ENCODE measurements around the gene MLH3.
"Not testable (repeated sequence)": the region's sequence is repeated elsewhere in the genome, so short reads cannot be mapped to it uniquely, and the experiment has no call there.

Gene MLH3

DNA sequence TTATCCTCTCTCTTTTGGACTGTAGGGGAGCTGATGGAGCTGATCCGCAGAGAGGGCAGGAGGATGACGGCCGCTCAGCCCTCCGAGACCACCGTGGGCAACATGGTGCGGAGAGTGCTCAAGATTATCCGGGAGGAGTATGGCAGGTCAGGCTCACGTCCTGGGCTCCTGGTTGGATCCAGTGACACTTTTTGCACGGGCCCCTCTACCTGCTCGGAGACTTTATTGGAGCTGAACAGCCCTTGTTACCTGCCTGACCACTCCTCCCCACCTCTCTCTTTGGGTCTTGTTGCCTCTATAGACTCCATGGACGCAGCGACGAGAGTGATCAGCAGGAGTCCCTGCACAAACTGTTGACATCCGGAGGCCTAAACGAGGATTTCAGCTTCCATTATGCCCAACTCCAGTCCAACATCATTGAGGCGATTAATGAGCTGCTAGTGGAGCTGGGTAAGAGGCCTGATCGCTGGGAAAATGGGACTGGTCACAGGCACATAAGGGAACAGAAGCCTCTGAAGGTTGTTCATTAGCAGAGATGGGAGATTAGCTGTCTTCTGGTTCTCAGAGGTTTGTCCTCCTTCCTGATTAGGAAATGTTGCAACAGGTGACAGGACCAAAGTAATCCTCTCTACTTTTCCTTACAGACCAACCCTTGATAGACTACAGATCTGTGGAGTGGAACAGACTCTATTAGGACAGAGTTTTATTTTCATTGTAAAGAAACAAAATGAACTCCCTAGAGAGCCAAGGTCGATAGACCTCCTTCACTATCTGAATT, 47.8 kb downstream of the MLH3 start:
- H3K9ac ChIP-seq (ENCODE audit: low read depth, low read length): peak overlapping the region; percentile 92
- H3K27me3 ChIP-seq (ENCODE audit: control insufficient read depth, insufficient read depth, low read length): no peaks in the 10 kb centered on the region
- peak overlapping the region; percentile 93 for H3K4me3 ChIP-seq (ENCODE audit: low read length)
- peaks cover 31% of the 10 kb centered on the region for H3K36me3 ChIP-seq (ENCODE audit: insufficient read depth, low read length)
- H3K9me3 ChIP-seq (replicated peaks; ENCODE audit: low read length): no peaks in the 10 kb centered on the region
- peaks cover 17% of the 10 kb centered on the region for H3K4me1 ChIP-seq (ENCODE audit: control insufficient read depth, insufficient read depth, low read length)
- H3K4me2 ChIP-seq (ENCODE audit: low read length): peak overlapping the region; percentile 89

DNA sequence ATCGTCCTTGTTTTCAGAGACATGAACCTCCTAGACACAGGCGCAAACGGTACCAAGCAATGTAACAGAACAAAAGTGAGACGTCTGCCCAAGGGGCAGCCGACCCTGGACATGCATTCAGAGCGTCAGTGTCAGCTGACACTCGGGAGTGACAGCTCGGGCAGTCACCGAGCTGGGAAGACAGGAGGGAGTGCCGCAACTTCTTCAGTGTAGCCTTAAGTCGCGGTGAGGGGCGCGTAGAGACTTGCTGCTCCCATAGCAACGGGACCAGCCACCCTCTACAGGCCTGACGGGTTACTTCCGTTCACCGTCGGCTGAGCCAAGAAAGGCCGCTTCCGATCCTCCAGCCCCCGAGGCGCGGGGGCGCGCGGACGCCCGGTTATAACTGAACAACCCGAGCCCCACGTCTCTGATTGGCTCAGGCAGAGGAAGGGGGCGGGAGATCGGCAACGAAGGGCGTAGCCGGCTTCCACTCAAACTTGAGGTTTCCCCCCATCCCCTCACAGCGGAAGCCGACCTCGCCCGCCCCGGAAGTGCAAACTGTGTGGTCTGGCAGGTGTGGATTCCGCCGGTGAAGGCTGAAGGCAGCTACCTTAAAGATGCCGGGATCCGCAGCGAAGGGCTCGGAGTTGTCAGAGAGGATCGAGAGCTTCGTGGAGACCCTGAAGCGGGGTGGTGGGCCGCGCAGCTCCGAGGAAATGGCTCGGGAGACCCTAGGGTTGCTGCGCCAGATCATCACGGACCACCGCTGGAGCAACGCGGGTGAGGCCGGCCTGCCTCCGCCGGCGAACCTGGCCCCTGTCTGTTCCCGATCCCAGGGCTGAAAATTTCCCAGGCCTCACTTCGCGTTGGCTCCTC, 48.6 kb downstream of the MLH3 start, which contains the start of gene EIF2B2:
TSS of gene EIF2B2 (plus strand) at position 530 of the 858 bp plus-strand sequence. CDS start at position 600, 70 bp downstream.
- Histone ChIP-seq H3K4me2 (ENCODE audit: low read length) (peak within 1 kb of the TSS; percentile 89), H3K9ac (ENCODE audit: low read depth, low read length) (peak within 1 kb of the TSS; percentile 92), H3K9me3 (replicated peaks; ENCODE audit: low read length) (no peaks in the 10 kb centered on the region), H3K27me3 (ENCODE audit: control insufficient read depth, insufficient read depth, low read length) (no peaks in the 10 kb centered on the region), H3K36me3 (ENCODE audit: insufficient read depth, low read length) (peaks cover 22% of the 10 kb centered on the region), H3K4me1 (ENCODE audit: control insufficient read depth, insufficient read depth, low read length) (peaks cover 17% of the 10 kb centered on the region), H3K4me3 (ENCODE audit: low read length) (peak within 1 kb of the TSS; percentile 93)

DNA sequence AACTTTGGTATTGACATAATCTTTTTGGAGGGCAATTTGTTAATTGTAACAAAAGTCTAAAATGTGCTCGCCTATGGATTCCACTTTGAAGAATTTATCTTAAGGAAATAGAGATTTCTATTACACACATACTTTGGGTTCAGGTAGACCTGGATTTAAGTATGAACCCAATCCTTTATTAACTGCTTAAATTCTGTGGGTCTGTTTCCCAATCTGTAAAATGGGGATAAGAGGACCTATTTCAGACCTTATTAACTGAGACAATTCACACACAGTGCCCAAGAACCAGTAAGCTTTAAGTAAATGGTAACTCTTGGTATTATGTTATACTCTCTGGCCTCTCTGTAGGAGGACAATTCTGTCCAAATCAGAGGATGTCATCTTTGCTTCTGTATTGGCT, 49.4 kb downstream of the MLH3 start:
- Histone ChIP-seq H3K4me3 (ENCODE audit: low read length) (peak overlapping the region; percentile 93), H3K4me1 (ENCODE audit: control insufficient read depth, insufficient read depth, low read length) (peaks cover 17% of the 10 kb centered on the region), H3K9me3 (replicated peaks; ENCODE audit: low read length) (no peaks in the 10 kb centered on the region), H3K9ac (ENCODE audit: low read depth, low read length) (peak overlapping the region; percentile 92), H3K4me2 (ENCODE audit: low read length) (peak overlapping the region; percentile 89), H3K27me3 (ENCODE audit: control insufficient read depth, insufficient read depth, low read length) (no peaks in the 10 kb centered on the region), H3K36me3 (ENCODE audit: insufficient read depth, low read length) (peaks cover 15% of the 10 kb centered on the region)

DNA sequence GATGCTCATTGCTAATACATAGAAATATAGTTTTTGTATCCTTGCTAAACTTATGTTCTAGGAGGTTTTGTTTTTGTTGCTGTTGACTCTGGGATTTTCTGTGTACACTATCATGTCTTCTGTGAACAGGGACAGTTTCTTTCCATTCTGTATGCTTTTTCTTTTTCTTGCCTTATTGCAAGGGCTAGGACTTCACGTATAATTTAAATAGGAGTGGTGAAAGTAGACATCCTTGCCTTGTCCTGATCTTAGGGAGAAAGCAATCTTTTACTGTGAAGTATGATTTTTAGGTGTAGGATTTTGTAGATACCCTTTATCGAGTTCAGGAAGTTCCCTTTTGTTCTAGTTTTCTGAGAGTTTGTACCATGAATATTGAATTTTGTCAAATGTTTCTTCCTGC, 50.0 kb downstream of the MLH3 start:
- no peak overlapping the region for H3K4me2 ChIP-seq (ENCODE audit: low read length)
- peaks cover 9% of the 10 kb centered on the region for H3K36me3 ChIP-seq (ENCODE audit: insufficient read depth, low read length)
- H3K9ac ChIP-seq (ENCODE audit: low read depth, low read length): no peak overlapping the region
- H3K4me3 ChIP-seq (ENCODE audit: low read length): no peak overlapping the region
- peaks cover 17% of the 10 kb centered on the region for H3K4me1 ChIP-seq (ENCODE audit: control insufficient read depth, insufficient read depth, low read length)
- no peaks in the 10 kb centered on the region for H3K9me3 ChIP-seq (replicated peaks; ENCODE audit: low read length)
- no peaks in the 10 kb centered on the region for H3K27me3 ChIP-seq (ENCODE audit: control insufficient read depth, insufficient read depth, low read length)

DNA sequence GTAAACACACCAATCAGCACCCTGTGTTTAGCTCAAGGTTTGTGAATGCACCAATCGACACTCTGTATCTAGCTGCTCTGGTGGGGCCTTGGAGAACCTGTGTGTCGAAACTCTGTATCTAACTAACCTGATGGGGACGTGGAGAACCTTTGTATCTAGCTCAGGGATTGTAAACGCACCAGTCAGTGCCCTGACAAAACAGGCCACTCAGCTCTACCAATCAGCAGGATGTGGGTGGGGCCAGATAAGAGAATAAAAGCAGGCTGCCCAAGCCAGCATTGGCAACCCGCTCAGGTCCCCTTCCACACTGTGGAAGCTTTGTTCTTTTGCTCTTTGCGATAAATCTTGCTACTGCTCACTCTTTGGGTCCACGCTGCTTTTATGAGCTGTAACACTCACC, 55.5 kb downstream of the MLH3 start:
- not testable (repeated sequence) for H3K4me3 ChIP-seq (ENCODE audit: low read length); H3K9ac ChIP-seq (ENCODE audit: low read depth, low read length); H3K27me3 ChIP-seq (ENCODE audit: control insufficient read depth, insufficient read depth, low read length); H3K36me3 ChIP-seq (ENCODE audit: insufficient read depth, low read length); H3K4me1 ChIP-seq (ENCODE audit: control insufficient read depth, insufficient read depth, low read length); H3K4me2 ChIP-seq (ENCODE audit: low read length); H3K9me3 ChIP-seq (replicated peaks; ENCODE audit: low read length)

DNA sequence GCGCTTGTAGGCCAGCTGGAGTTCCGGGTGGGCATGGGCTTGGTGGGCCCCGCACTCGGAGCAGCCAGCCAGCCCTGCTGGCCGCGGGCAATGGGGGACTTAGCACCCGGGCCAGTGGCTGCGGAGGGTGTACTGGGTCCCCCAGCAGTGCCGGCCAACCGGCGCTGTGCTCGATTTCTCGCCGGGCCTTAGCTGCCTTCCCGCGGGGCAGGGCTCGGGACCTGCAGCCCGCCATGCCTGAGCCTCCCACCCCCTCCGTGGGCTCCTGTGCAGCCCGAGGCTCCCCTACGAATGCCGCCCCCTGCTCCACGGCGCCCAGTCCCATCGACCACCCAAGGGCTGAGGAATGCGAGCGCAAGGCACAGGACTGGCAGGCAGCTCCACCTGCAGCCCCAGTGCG, 57.1 kb downstream of the MLH3 start:
- H3K9ac ChIP-seq (ENCODE audit: low read depth, low read length); H3K27me3 ChIP-seq (ENCODE audit: control insufficient read depth, insufficient read depth, low read length); H3K4me1 ChIP-seq (ENCODE audit: control insufficient read depth, insufficient read depth, low read length); H3K4me2 ChIP-seq (ENCODE audit: low read length); H3K9me3 ChIP-seq (replicated peaks; ENCODE audit: low read length); H3K4me3 ChIP-seq (ENCODE audit: low read length); H3K36me3 ChIP-seq (ENCODE audit: insufficient read depth, low read length): not testable (repeated sequence)

DNA sequence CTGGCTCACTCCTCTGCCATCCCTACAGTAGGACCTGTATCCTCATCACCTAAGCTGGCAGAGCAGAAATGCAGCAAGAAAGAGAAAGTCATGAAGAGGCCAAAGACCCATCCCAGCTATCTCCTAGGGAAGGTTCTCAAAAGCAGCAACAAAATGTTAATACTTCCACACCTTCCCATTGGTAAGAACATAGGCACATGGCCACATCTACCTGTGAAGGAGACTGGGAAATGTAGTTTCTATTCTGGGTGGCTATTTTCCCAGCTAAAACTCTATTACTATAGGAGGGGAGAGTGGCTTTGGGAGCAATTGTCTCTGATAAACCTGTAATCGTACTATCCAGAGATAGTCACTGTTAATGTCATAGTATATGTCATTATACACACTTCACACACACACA, 62.3 kb downstream of the MLH3 start:
- Histone ChIP-seq H3K4me3 (ENCODE audit: low read length) (no peak overlapping the region), H3K4me1 (ENCODE audit: control insufficient read depth, insufficient read depth, low read length) (peaks cover 27% of the 10 kb centered on the region), H3K27me3 (ENCODE audit: control insufficient read depth, insufficient read depth, low read length) (no peaks in the 10 kb centered on the region), H3K36me3 (ENCODE audit: insufficient read depth, low read length) (no peaks in the 10 kb centered on the region), H3K9me3 (replicated peaks; ENCODE audit: low read length) (no peaks in the 10 kb centered on the region), H3K9ac (ENCODE audit: low read depth, low read length) (peak overlapping the region; percentile 7), H3K4me2 (ENCODE audit: low read length) (no peak overlapping the region)

DNA sequence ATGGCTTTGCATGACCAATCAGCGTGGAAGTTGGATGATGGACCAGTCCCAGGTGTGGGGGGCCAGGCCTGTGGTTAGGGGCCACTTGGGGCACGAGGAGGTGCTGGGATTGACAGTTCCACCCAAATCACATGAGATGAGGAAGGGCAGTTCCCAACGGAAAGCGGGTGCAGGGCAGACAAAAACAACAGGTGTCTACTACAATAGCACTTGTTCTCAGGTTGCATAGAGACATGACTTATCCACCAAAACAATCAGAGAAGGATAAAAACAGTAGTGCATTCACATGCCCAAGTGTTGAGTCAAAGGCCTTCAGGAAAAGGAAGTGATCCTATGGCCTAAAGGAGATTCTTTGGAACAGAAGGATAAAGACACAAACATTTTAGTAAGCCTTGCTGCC, 63.1 kb downstream of the MLH3 start:
- H3K4me3 ChIP-seq (ENCODE audit: low read length): no peak overlapping the region
- H3K36me3 ChIP-seq (ENCODE audit: insufficient read depth, low read length): no peaks in the 10 kb centered on the region
- H3K4me2 ChIP-seq (ENCODE audit: low read length): peak overlapping the region; percentile 1
- H3K4me1 ChIP-seq (ENCODE audit: control insufficient read depth, insufficient read depth, low read length): peaks cover 32% of the 10 kb centered on the region
- no peaks in the 10 kb centered on the region for H3K9me3 ChIP-seq (replicated peaks; ENCODE audit: low read length)
- H3K27me3 ChIP-seq (ENCODE audit: control insufficient read depth, insufficient read depth, low read length): no peaks in the 10 kb centered on the region
- H3K9ac ChIP-seq (ENCODE audit: low read depth, low read length): peak overlapping the region; percentile 22

DNA sequence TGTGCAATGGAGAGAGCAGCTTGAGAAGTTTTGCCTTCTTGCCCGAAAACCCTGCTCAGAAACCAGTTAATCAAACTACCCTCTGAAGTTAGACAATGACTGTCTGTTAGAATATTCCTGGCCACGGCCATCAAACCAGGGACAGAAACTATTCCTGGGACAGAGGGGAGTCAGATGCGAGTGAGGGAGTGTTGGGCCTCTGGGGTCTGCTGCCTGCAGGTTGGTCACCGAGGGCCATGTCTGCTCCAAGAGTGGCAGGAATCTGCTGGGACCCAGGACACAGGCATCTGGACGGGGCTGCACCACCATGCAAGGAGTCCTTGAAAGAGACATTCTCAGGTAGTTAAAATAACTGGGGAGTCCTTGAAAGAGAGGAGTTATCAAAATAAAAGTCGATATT, 65.5 kb downstream of the MLH3 start:
- H3K4me2 ChIP-seq (ENCODE audit: low read length): no peak overlapping the region
- H3K9me3 ChIP-seq (replicated peaks; ENCODE audit: low read length): no peaks in the 10 kb centered on the region
- no peaks in the 10 kb centered on the region for H3K27me3 ChIP-seq (ENCODE audit: control insufficient read depth, insufficient read depth, low read length)
- no peaks in the 10 kb centered on the region for H3K36me3 ChIP-seq (ENCODE audit: insufficient read depth, low read length)
- peaks cover 50% of the 10 kb centered on the region for H3K4me1 ChIP-seq (ENCODE audit: control insufficient read depth, insufficient read depth, low read length)
- H3K9ac ChIP-seq (ENCODE audit: low read depth, low read length): no peak overlapping the region
- no peak overlapping the region for H3K4me3 ChIP-seq (ENCODE audit: low read length)

DNA sequence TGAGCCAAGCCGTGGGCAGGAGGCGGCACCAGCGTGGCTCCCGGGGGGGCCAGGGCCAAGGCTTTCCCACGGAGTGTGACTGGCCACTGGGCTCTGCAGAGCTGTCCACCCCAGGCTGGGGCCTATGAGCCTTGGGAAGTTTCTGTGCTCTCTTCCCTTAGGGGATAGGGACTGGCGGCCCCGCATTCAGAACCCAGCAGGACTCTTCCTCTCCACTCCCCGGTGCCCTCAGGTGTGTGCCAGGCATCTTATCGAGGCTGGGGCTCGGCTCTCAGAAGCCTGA, 66.3 kb downstream of the MLH3 start:
- H3K9ac ChIP-seq (ENCODE audit: low read depth, low read length): no peak overlapping the region
- H3K36me3 ChIP-seq (ENCODE audit: insufficient read depth, low read length): no peaks in the 10 kb centered on the region
- peaks cover 59% of the 10 kb centered on the region for H3K4me1 ChIP-seq (ENCODE audit: control insufficient read depth, insufficient read depth, low read length)
- no peak overlapping the region for H3K4me3 ChIP-seq (ENCODE audit: low read length)
- no peaks in the 10 kb centered on the region for H3K27me3 ChIP-seq (ENCODE audit: control insufficient read depth, insufficient read depth, low read length)
- no peak overlapping the region for H3K4me2 ChIP-seq (ENCODE audit: low read length)
- no peaks in the 10 kb centered on the region for H3K9me3 ChIP-seq (replicated peaks; ENCODE audit: low read length)

DNA sequence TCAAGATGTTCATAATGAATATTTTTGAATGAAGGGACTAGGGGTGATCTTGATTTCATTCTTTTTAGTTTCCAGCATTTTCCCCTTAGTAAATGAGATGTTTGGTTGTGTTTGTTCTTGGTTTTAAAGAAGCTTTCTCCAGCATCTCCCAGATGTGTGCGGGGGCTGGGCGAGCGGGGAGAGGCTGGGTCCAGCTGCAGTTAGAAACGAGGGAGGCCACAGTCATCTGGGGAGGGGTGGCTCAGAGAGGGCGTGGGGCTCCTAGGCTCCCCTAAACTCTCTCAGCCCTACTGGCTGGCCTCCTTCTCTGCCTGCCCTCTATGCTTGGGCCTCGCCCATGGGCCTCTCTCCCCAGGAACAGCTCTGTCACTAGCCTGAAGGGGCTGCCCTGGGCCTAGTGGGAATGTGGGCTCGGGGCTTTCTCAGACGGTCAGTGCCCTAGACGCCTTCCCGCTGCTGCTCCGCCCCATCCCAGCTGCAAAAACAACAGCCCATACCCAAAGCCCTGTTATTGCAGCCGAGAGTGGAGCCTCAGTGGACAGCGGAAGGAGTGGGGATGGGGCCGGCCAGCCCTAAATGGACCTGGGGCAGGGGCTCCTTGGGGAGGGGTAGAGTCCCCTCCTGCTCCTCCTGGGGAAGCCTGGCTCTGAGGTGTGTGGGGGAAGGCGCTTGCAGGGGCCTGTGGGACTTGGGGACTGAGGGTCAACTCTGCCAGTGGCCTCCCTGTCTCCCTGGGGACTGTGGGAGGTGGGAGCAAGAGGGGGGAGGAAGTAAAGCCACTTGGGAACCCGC, 66.8 kb downstream of the MLH3 start:
- Histone ChIP-seq H3K4me1 (ENCODE audit: control insufficient read depth, insufficient read depth, low read length) (peaks cover 64% of the 10 kb centered on the region), H3K9ac (ENCODE audit: low read depth, low read length) (no peak overlapping the region), H3K36me3 (ENCODE audit: insufficient read depth, low read length) (no peaks in the 10 kb centered on the region)

More for the DNA sequence above, 66.8 kb downstream of the MLH3 start:
- H3K4me3 ChIP-seq (ENCODE audit: low read length): no peak overlapping the region
- no peak overlapping the region for H3K4me2 ChIP-seq (ENCODE audit: low read length)
- H3K9me3 ChIP-seq (replicated peaks; ENCODE audit: low read length): no peaks in the 10 kb centered on the region
- no peaks in the 10 kb centered on the region for H3K27me3 ChIP-seq (ENCODE audit: control insufficient read depth, insufficient read depth, low read length)
